K562 (cell line): ENCODE data around the gene ETV3. TPM values are rescaled to one million over a fixed set of nuclear protein-coding genes. Genes with fewer than 3 reads are reported as not detected.

Experiments used
- CEBPZ ChIP-seq: fragments of 150-350 bp; IDR thresholded peaks from 2 replicates; pipeline ENCODE4 v1.6.1; 2014; ENCODE audit warnings: low read depth, mild to moderate bottlenecking, low read length, borderline replicate concordance
- HNRNPUL1 ChIP-seq: fragments of 200-400 bp; formaldehyde crosslinking; IDR thresholded peaks from 2 replicates; pipeline ENCODE4 v1.6.1; 2017; ENCODE audit warnings: low read length
- NONO ChIP-seq, 2 experiments: fragments of 200-400 bp in 1 of 2; fragments of 450-650 bp in 1 of 2; formaldehyde crosslinking in 1 of 2; IDR thresholded peaks; 2 replicates each; pipeline ENCODE4 v1.6.1; 2017; ENCODE audit warnings: low read depth in 2 of 2, mild to moderate bottlenecking in 2 of 2, moderate library complexity in 2 of 2, low read length in 1 of 2
- SLC30A9 ChIP-seq: fragments of 250-450 bp; sonication (Bioruptor Pico); IDR thresholded peaks from 2 replicates; pipeline ENCODE4 v1.8.0; 2022; ENCODE audit warnings: mild to moderate bottlenecking, moderate library complexity
- STAT5B ChIP-seq: fragments of 250-450 bp; sonication (Bioruptor Pico); IDR thresholded peaks from 2 replicates; pipeline ENCODE4 v1.8.0; 2021; ENCODE audit warnings: mild to moderate bottlenecking, inconsistent platforms
- THAP12 ChIP-seq: fragments of 250-450 bp; sonication (Bioruptor Pico); IDR thresholded peaks from 2 replicates; pipeline ENCODE4 v1.9.0; 2021; ENCODE audit warnings: mild to moderate bottlenecking, inconsistent platforms
- polyA plus RNA-seq, 8 experiments: library from polyadenylated mRNA; depleted of rRNA in 4 of 8; stranded (reverse) in 5 of 8; unstranded in 3 of 8; fragments of >200 nt; fragmentation: Nextera tagmentation in 2 of 8; fragmentation: Illumina TruSeq in 1 of 8; extraction: Ambion mirVana in 2 of 8; extraction: Trizol in 1 of 8; gene quantifications; 2 replicates each; pipeline versions ENCODE4 v1.2.1 to v1.2.3, GENCODE V29; 2011 to 2014; ENCODE audit warnings: inconsistent platforms in 1 of 8, missing spikeins in 1 of 8
- total RNA-seq, 7 experiments: library from RNA; depleted of rRNA in 6 of 7; stranded (reverse); fragments of >200 nt in 6 of 7; fragmentation: Illumina TruSeq in 2 of 7; extraction: Trizol in 2 of 7; gene quantifications; 2 replicates each; pipeline versions ENCODE4 v1.2.1 to v1.2.3, GENCODE V29; 2011 to 2021; ENCODE audit warnings: low replicate concordance in 1 of 7
- TF ChIP-seq, protein P1 (sequence below), 2 experiments: fragments of 150-350 bp in 1 of 2; IDR thresholded peaks; 2 replicates each; pipeline ENCODE4 v1.6.1; 2012 to 2016; ENCODE audit warnings: low read depth in 2 of 2, low read length in 2 of 2, mild to moderate bottlenecking in 1 of 2, moderate library complexity in 1 of 2

ETV3 gene
- total and polyA plus RNA-seq, 9 of the 15 experiments (the other 6 are each of a cell fraction or from before 2014, with no cell fraction given), result 3.1 to 16.0 (median 9.0) TPM

DNA sequence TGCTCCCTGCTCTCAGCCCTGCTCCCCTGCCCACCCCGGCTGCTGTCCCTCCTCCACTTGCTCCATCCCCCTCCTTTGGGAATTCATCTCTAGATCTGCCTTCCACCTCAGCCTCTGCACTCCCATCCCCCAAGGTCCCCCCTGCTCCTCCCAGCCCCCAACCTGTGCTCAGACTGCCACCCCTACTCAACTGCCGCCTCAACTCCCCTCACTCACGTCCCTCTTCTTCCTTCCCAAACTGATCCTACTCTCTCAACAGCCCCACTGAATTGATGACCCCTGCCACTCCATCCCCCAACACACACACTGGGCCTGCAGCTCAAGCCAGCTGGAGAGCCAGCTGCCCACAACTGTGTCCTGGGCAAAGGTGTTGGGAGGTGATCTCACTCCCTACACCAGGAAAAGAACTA is 22.8 kb downstream of the ETV3 start (continued):
- TF ChIP-seq THAP12, result no peak
- no peak for TF ChIP-seq SLC30A9
- TF ChIP-seq STAT5B, result no peak
- no peak for TF ChIP-seq HNRNPUL1
- no peak for TF ChIP-seq CEBPZ
- no peak for TF ChIP-seq NONO (IDR thresholded peaks at IDR 0.05; ENCODE audit: low read depth in 2 of 2, low read length in 1 of 2)
- TF ChIP-seq, protein P1, sequence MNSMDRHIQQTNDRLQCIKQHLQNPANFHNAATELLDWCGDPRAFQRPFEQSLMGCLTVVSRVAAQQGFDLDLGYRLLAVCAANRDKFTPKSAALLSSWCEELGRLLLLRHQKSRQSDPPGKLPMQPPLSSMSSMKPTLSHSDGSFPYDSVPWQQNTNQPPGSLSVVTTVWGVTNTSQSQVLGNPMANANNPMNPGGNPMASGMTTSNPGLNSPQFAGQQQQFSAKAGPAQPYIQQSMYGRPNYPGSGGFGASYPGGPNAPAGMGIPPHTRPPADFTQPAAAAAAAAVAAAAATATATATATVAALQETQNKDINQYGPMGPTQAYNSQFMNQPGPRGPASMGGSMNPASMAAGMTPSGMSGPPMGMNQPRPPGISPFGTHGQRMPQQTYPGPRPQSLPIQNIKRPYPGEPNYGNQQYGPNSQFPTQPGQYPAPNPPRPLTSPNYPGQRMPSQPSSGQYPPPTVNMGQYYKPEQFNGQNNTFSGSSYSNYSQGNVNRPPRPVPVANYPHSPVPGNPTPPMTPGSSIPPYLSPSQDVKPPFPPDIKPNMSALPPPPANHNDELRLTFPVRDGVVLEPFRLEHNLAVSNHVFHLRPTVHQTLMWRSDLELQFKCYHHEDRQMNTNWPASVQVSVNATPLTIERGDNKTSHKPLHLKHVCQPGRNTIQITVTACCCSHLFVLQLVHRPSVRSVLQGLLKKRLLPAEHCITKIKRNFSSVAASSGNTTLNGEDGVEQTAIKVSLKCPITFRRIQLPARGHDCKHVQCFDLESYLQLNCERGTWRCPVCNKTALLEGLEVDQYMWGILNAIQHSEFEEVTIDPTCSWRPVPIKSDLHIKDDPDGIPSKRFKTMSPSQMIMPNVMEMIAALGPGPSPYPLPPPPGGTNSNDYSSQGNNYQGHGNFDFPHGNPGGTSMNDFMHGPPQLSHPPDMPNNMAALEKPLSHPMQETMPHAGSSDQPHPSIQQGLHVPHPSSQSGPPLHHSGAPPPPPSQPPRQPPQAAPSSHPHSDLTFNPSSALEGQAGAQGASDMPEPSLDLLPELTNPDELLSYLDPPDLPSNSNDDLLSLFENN (IDR thresholded peaks at IDR 0.05; ENCODE audit: low read depth in 2 of 2, low read length in 2 of 2), result no peak
